OCI-LY7 (cell line): ENCODE results near the gene FNDC3A. TPM values are rescaled to one million over a fixed set of nuclear protein-coding genes. Genes with fewer than 3 reads are reported as not detected.

Experiments used
- BruUV-seq: library from RNA; stranded (reverse); fragments of 400-500 nt; replicated peaks from 2 replicates; lab custom pipeline; 2021; lab: Mats Ljungman, UMichigan
- CTCF ChIA-PET: fragments of 300-600 bp; sonication (Branson Sonifier 250); formaldehyde crosslinking; loops from one replicate; lab custom pipeline; 2022; ENCODE audit warnings: antibody characterized with exemption; ENCODE audit not compliant: unreplicated experiment; lab: Charles Lee
- POLR2A ChIA-PET: fragments of 300-600 bp; sonication (Branson Sonifier 250); formaldehyde crosslinking; loops from one replicate; lab custom pipeline; 2022; ENCODE audit warnings: antibody characterized with exemption; lab: Charles Lee
- DNase-seq: peaks from one replicate; pipeline ENCODE4 v3.0.0-alpha.2; 2015; ENCODE audit warnings: low spot score
- H2AFZ ChIP-seq: fragments of 200-600 bp; sonication (generic), shearing (Covaris generic); 2 replicates; pipeline ENCODE4 v1.6.1; 2014; ENCODE audit warnings: mild to moderate bottlenecking, antibody characterized with exemption, low read length, moderate library complexity
- H3K27ac ChIP-seq: fragments of 200-600 bp; sonication (generic); 2 replicates; pipeline ENCODE4 v1.5.1; 2014; ENCODE audit warnings: mixed run types, low read depth, mild to moderate bottlenecking, moderate library complexity, low read length, inconsistent platforms; ENCODE audit not compliant: poor library complexity, severe bottlenecking
- H3K36me3 ChIP-seq: fragments of 200-600 bp; sonication (generic); 2 replicates; pipeline ENCODE4 v1.6.1; 2014; ENCODE audit warnings: mild to moderate bottlenecking, antibody characterized with exemption, low read length, moderate library complexity, mixed read lengths; ENCODE audit not compliant: insufficient read depth
- H3K4me1 ChIP-seq: fragments of 200-600 bp; sonication (generic); 2 replicates; pipeline ENCODE4 v1.5.1; 2014; ENCODE audit warnings: mild to moderate bottlenecking, low read length; ENCODE audit not compliant: insufficient read depth, poor library complexity, severe bottlenecking
- H3K4me2 ChIP-seq: fragments of 200-600 bp; sonication (generic); 2 replicates; pipeline ENCODE4 v1.6.1; 2014; ENCODE audit warnings: mild to moderate bottlenecking, low read length
- H3K4me3 ChIP-seq: fragments of 200-600 bp; sonication (generic); 2 replicates; pipeline ENCODE4 v1.5.1; 2014; ENCODE audit warnings: mild to moderate bottlenecking, low read depth, low read length; ENCODE audit not compliant: poor library complexity, severe bottlenecking
- H3K79me2 ChIP-seq: fragments of 200-600 bp; sonication (generic); 2 replicates; pipeline ENCODE4 v1.6.1; 2016; ENCODE audit warnings: low read depth, mild to moderate bottlenecking, low read length, moderate library complexity, mixed read lengths; ENCODE audit not compliant: insufficient read depth
- H3K9me2 ChIP-seq: fragments of 200-600 bp; sonication (generic); 2 replicates; pipeline ENCODE4 v1.6.1; 2016; ENCODE audit warnings: mild to moderate bottlenecking, low read length, mixed read lengths; ENCODE audit not compliant: insufficient read depth
- H3K9me3 ChIP-seq: fragments of 200-600 bp; sonication (generic); 2 replicates; pipeline ENCODE4 v1.6.1; 2014; ENCODE audit warnings: mild to moderate bottlenecking, mixed run types, low read length, mixed read lengths
- H4K20me1 ChIP-seq: fragments of 200-600 bp; sonication (generic); 2 replicates; pipeline ENCODE4 v1.6.1; 2014; ENCODE audit warnings: mild to moderate bottlenecking, antibody characterized with exemption, low read length, moderate library complexity, mixed read lengths; ENCODE audit not compliant: insufficient read depth
- EZH2phosphoT487 ChIP-seq: fragments of 200-600 bp; sonication (generic); IDR thresholded peaks from 2 replicates; pipeline ENCODE4 v1.6.1; 2018; ENCODE audit warnings: low read depth, borderline replicate concordance, mild to moderate bottlenecking, mixed run types, antibody characterized with exemption, low read length, moderate library complexity, mixed read lengths
- intact Hi-C: fragments of 100-400 bp; cut with micrococcal nuclease; formaldehyde crosslinking; loops from one replicate; pipeline ENCODE4 v1.10.0; 2022; ENCODE audit not compliant: unreplicated experiment
- total RNA-seq, 2 experiments: library from RNA; depleted of rRNA in 1 of 2; stranded (reverse); fragments of >200 nt in 1 of 2; shearing (Covaris generic) in 1 of 2; gene quantifications; 2 replicates each; pipeline ENCODE4 v1.2.3, GENCODE V29; 2014 to 2022
- TF ChIP-seq, protein P1 (sequence below): fragments of 200-600 bp; sonication (generic); conservative IDR thresholded peaks from 2 replicates; pipeline ENCODE4 v1.5.1; 2014; ENCODE audit warnings: mild to moderate bottlenecking, antibody characterized with exemption, low read length, moderate library complexity, mixed read lengths

Gene FNDC3A
- total RNA-seq, 2 experiments from 2014 or later, result 38.7 to 59.6 TPM

DNA sequence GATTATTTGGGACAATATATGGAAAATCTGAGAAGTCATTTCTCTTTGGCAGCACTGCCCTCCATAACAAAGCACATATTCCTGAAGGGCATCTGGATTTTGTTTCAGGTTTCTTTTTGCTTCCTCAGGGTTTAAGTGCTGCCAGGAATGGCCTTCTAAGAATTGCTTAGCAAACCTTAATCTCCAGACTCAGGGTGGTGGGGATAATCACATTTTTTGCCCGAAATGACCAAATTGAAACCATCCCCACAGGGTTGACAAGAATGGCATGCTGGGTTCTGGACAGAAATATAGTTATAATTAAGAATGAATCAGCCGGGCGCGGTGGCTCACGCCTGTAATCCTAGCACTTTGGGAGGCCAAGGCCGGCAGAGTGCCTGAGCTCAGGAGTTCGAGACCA lies 265.6 kb downstream of the FNDC3A start:
- BruUV-seq, result no TSS peak
- H4K20me1 ChIP-seq, result no peaks in the 10 kb centered on the region
- H2AFZ ChIP-seq, result no peak overlapping the region
- no peaks in the 10 kb centered on the region for H3K79me2 ChIP-seq
- TF ChIP-seq, protein P1, sequence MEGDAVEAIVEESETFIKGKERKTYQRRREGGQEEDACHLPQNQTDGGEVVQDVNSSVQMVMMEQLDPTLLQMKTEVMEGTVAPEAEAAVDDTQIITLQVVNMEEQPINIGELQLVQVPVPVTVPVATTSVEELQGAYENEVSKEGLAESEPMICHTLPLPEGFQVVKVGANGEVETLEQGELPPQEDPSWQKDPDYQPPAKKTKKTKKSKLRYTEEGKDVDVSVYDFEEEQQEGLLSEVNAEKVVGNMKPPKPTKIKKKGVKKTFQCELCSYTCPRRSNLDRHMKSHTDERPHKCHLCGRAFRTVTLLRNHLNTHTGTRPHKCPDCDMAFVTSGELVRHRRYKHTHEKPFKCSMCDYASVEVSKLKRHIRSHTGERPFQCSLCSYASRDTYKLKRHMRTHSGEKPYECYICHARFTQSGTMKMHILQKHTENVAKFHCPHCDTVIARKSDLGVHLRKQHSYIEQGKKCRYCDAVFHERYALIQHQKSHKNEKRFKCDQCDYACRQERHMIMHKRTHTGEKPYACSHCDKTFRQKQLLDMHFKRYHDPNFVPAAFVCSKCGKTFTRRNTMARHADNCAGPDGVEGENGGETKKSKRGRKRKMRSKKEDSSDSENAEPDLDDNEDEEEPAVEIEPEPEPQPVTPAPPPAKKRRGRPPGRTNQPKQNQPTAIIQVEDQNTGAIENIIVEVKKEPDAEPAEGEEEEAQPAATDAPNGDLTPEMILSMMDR, result no peak
- no peak for TF ChIP-seq EZH2phosphoT487
- DNase-seq, result no peak
- H3K27ac ChIP-seq, result no peak overlapping the region
- ChIA-PET CTCF (no interaction called here), POLR2A (interaction anchor here (0.7 kb wide), 1 partner anchor 207 kb away, joined by 4 read pairs; no protein-coding TSS in a partner anchor)
- H3K36me3 ChIP-seq, result no peaks in the 10 kb centered on the region
- H3K4me3 ChIP-seq, result no peak overlapping the region
- no peaks in the 10 kb centered on the region for H3K4me1 ChIP-seq
- intact Hi-C loops, result loop anchor here (2.0 kb wide), 1 partner anchor 40 kb away; no protein-coding TSS in a partner anchor
- H3K9me2 ChIP-seq, result no peaks in the 10 kb centered on the region
- H3K4me2 ChIP-seq, result no peak overlapping the region
- H3K9me3 ChIP-seq, result no peaks in the 10 kb centered on the region; the same call in 1 of the 2 replicates

DNA sequence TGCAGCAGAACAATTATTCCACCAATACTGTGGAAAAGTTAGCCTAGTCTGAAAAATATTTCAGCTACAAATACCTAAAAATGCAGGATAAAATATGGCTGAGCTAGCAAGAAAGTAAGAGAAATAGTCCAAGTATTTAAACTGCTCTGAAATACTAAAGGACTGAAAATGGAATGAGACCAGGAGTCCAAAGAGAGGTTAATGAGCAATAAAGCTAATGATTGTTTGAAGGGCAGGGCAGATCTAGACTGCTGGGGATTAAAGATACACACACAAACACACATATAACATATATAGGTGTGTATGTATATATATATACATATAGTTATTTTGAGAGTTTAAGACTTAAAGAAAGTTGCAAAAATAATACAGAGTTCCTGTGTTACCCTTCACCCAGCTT lies 269.4 kb downstream of the FNDC3A start:
- Histone ChIP-seq H3K9me3 (no peaks in the 10 kb centered on the region; the same call in 1 of the 2 replicates), H2AFZ (no peak overlapping the region), H3K4me2 (no peak overlapping the region), H3K36me3 (peaks cover 8% of the 10 kb centered on the region; the same call in 1 of the 2 replicates), H4K20me1 (no peaks in the 10 kb centered on the region), H3K9me2 (0 out of 2 replicates have a peak, but pooled peaks cover 6% of the 10 kb centered on the region), H3K27ac (no peak overlapping the region), H3K79me2 (peaks cover 13% of the 10 kb centered on the region; the same call in 1 of the 2 replicates), H3K4me3 (no peak overlapping the region), H3K4me1 (peaks cover 8% of the 10 kb centered on the region)
- no TSS peak for BruUV-seq
- ChIA-PET CTCF (no interaction called here), POLR2A (interaction anchor here (0.5 to 0.9 kb wide), 4 partner anchors 13 to 191 kb away, joined by 3 to 4 read pairs (median 3); no protein-coding TSS in a partner anchor)
- no peak for DNase-seq
- intact Hi-C loops, result loop anchor here (5.0 kb wide), 2 partner anchors 192 to 362 kb away; no protein-coding TSS in a partner anchor
- TF ChIP-seq, protein P1, result no peak
- TF ChIP-seq EZH2phosphoT487, result no peak
